GM19395 (cell line): ENCODE data around the gene CACNA1H.

Experiments used
- ATAC-seq: cut with Tn5 transposase; IDR thresholded peaks from one replicate; pipeline ENCODE4 v1.9.1; 2021; ENCODE audit warnings: mild to moderate bottlenecking, moderate library complexity; ENCODE audit not compliant: unreplicated experiment

CACNA1H gene

GRCh38 chr16:1206326-1206725 lies 53.4 kb downstream of the CACNA1H start:
- ATAC-seq, result no peak

- no peak for ATAC-seq
Observed at GRCh38 chr16:1206786-1207185, 53.9 kb downstream of the CACNA1H start.

- no peak for ATAC-seq
Observed at GRCh38 chr16:1208239-1208830, 55.4 kb downstream of the CACNA1H start.

GRCh38 chr16:1209081-1209480 lies 56.2 kb downstream of the CACNA1H start:
- ATAC-seq, result no peak

- ATAC-seq, result no peak
Observed at GRCh38 chr16:1210461-1210860, 57.6 kb downstream of the CACNA1H start.

- ATAC-seq, result no peak
Observed at GRCh38 chr16:1211451-1212268, 58.8 kb downstream of the CACNA1H start.

GRCh38 chr16:1212616-1213194 lies 59.8 kb downstream of the CACNA1H start:
- no peak for ATAC-seq

- ATAC-seq, result no peak
Observed at GRCh38 chr16:1213231-1213630, 60.3 kb downstream of the CACNA1H start.

- ATAC-seq, result no peak
Observed at GRCh38 chr16:1213796-1214372, 61.0 kb downstream of the CACNA1H start.

GRCh38 chr16:1214719-1215118 lies 61.8 kb downstream of the CACNA1H start:
- ATAC-seq, result no peak

GRCh38 chr16:1215574-1216295 lies 62.8 kb downstream of the CACNA1H start:
- ATAC-seq, result no peak

GRCh38 chr16:1216296-1216619 lies 63.4 kb downstream of the CACNA1H start:
- no peak for ATAC-seq

GRCh38 chr16:1216681-1217400 lies 63.9 kb downstream of the CACNA1H start:
- ATAC-seq, result no peak

GRCh38 chr16:1217526-1217925 lies 64.6 kb downstream of the CACNA1H start:
- ATAC-seq, result no peak

- ATAC-seq, result no peak
Observed at GRCh38 chr16:1218061-1218929, 65.4 kb downstream of the CACNA1H start.

- no peak for ATAC-seq
Observed at GRCh38 chr16:1218930-1219611, 66.2 kb downstream of the CACNA1H start.

- ATAC-seq, result no peak
Observed at GRCh38 chr16:1220098-1220728, 67.3 kb downstream of the CACNA1H start.

GRCh38 chr16:1220841-1221627 lies 68.1 kb downstream of the CACNA1H start:
- no peak for ATAC-seq
